Type B pancreatic cell (in vitro differentiated cells): ENCODE data around the gene TMCO5A. TPM values are rescaled to one million over a fixed set of nuclear protein-coding genes. Genes with fewer than 3 reads are reported as not detected.

Source experiments
- DNase-seq: peaks from one replicate; pipeline ENCODE4 v3.0.0; 2021; ENCODE audit warnings: mixed read lengths; ENCODE audit not compliant: unreplicated experiment; ENCODE audit errors: extremely low spot score
- H3K27ac Mint-ChIP-seq: 2 replicates; pipeline ENCODE4 v1.8.0; 2021; ENCODE audit warnings: mild to moderate bottlenecking, mixed read lengths
- H3K27me3 Mint-ChIP-seq: 2 replicates; pipeline ENCODE4 v1.8.0; 2021; ENCODE audit warnings: mixed read lengths
- H3K36me3 Mint-ChIP-seq: 2 replicates; pipeline ENCODE4 v1.8.0; 2021; ENCODE audit warnings: mixed read lengths
- H3K4me1 Mint-ChIP-seq: one replicate; pipeline ENCODE4 v1.8.0; 2021; ENCODE audit warnings: mixed read lengths; ENCODE audit not compliant: unreplicated experiment
- H3K4me3 Mint-ChIP-seq: 2 replicates; pipeline ENCODE4 v1.8.0; 2021; ENCODE audit warnings: mild to moderate bottlenecking, mixed read lengths
- H3K9me3 Mint-ChIP-seq: 2 replicates; pipeline ENCODE4 v1.8.0; 2021; ENCODE audit warnings: mixed read lengths
- long read RNA-seq: library from polyadenylated mRNA; unstranded; transcript quantifications from one replicate; pipeline ENCODE4 v2.0.0, GENCODE V29; 2020
- total RNA-seq: library from RNA; stranded (reverse); gene quantifications from 2 replicates; pipeline ENCODE4 v1.2.1, GENCODE V29; 2021; ENCODE audit warnings: low replicate concordance
- TF ChIP-seq, protein P1 (sequence below): fragments of 200-600 bp; sonication (generic); conservative IDR thresholded peaks from 2 replicates; pipeline ENCODE4 v1.5.0; 2021; ENCODE audit warnings: antibody characterized with exemption, mild to moderate bottlenecking

The TMCO5A gene
- total RNA-seq = not detected in 2 replicates
- long read RNA-seq = 0 reads

GRCh38 chr15:37934340-37934739 is at the start of gene TMCO5A:
Gene TMCO5A, plus strand, starts transcription at chr15:37934640. Its CDS starts 1,684 bp downstream, at chr15:37936324.
- no peak for DNase-seq
- H3K4me1 Mint-ChIP-seq = peaks cover 5% of the 10 kb centered on the region
- H3K9me3 Mint-ChIP-seq = no peaks in the 10 kb centered on the region
- H3K27ac Mint-ChIP-seq = no peak within 1 kb of the TSS
- TF ChIP-seq, protein P1, sequence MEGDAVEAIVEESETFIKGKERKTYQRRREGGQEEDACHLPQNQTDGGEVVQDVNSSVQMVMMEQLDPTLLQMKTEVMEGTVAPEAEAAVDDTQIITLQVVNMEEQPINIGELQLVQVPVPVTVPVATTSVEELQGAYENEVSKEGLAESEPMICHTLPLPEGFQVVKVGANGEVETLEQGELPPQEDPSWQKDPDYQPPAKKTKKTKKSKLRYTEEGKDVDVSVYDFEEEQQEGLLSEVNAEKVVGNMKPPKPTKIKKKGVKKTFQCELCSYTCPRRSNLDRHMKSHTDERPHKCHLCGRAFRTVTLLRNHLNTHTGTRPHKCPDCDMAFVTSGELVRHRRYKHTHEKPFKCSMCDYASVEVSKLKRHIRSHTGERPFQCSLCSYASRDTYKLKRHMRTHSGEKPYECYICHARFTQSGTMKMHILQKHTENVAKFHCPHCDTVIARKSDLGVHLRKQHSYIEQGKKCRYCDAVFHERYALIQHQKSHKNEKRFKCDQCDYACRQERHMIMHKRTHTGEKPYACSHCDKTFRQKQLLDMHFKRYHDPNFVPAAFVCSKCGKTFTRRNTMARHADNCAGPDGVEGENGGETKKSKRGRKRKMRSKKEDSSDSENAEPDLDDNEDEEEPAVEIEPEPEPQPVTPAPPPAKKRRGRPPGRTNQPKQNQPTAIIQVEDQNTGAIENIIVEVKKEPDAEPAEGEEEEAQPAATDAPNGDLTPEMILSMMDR = no peak
- no peaks in the 10 kb centered on the region for H3K36me3 Mint-ChIP-seq
- H3K27me3 Mint-ChIP-seq = no peaks in the 10 kb centered on the region
- no peak within 1 kb of the TSS for H3K4me3 Mint-ChIP-seq

GRCh38 chr15:37885651-37886050 is 48.8 kb upstream of the TMCO5A start:
- DNase-seq = no peak
- Mint-ChIP-seq H3K4me1 (peaks cover 7% of the 10 kb centered on the region), H3K36me3 (no peaks in the 10 kb centered on the region), H3K4me3 (no peak overlapping the region), H3K27ac (no peak overlapping the region), H3K9me3 (no peaks in the 10 kb centered on the region), H3K27me3 (peaks cover 5% of the 10 kb centered on the region)
- TF ChIP-seq, protein P1 = no peak

- H3K27me3 Mint-ChIP-seq = peaks cover 7% of the 10 kb centered on the region
Observed at GRCh38 chr15:37888356-37888755, 46.1 kb upstream of the TMCO5A start.

GRCh38 chr15:37891766-37892368 is 42.6 kb upstream of the TMCO5A start:
- no peaks in the 10 kb centered on the region for H3K9me3 Mint-ChIP-seq
- TF ChIP-seq, protein P1 = peak; percentile 89
- peaks cover 6% of the 10 kb centered on the region for H3K4me1 Mint-ChIP-seq
- H3K27me3 Mint-ChIP-seq = peaks cover 7% of the 10 kb centered on the region
- no peak overlapping the region for H3K4me3 Mint-ChIP-seq
- no peak for DNase-seq
- no peak overlapping the region for H3K27ac Mint-ChIP-seq
- H3K36me3 Mint-ChIP-seq = no peaks in the 10 kb centered on the region

More at GRCh38 chr15:37888356-37888755, 46.1 kb upstream of the TMCO5A start:
- peaks cover 10% of the 10 kb centered on the region for H3K4me1 Mint-ChIP-seq
- TF ChIP-seq, protein P1 = no peak
- DNase-seq = no peak
- H3K9me3 Mint-ChIP-seq = no peaks in the 10 kb centered on the region
- H3K36me3 Mint-ChIP-seq = no peaks in the 10 kb centered on the region
- H3K27ac Mint-ChIP-seq = no peak overlapping the region
- no peak overlapping the region for H3K4me3 Mint-ChIP-seq

DNA sequence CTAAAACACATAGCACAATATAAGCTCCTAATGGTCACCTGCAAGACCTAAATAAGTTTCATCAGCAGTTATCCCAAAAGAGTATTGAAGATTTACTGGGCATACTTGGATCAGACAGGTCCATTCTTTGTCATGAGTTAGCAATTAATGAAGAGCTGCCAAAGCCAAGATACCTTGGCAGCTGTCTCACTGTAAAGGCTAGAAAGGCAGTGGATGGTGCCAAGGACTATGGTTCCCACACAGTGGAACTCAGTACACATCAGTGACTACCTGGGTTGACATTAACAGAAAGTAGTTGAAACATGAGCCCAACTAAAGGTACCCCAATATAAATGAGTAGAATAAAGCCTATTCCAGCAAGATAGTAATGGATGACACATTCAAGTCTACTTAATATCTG is 41.1 kb upstream of the TMCO5A start:
- H3K27me3 Mint-ChIP-seq = peaks cover 7% of the 10 kb centered on the region
- no peaks in the 10 kb centered on the region for H3K36me3 Mint-ChIP-seq
- H3K9me3 Mint-ChIP-seq = no peaks in the 10 kb centered on the region
- H3K27ac Mint-ChIP-seq = no peak overlapping the region
- no peak overlapping the region for H3K4me3 Mint-ChIP-seq
- no peak for DNase-seq
- TF ChIP-seq, protein P1 = no peak
- H3K4me1 Mint-ChIP-seq = peaks cover 6% of the 10 kb centered on the region
